CD4-positive, alpha-beta memory T cell (primary cell): ENCODE measurements around the gene MYH7. TPM values are rescaled to one million over a fixed set of nuclear protein-coding genes. Genes with fewer than 3 reads are reported as not detected.

Experiments
- CTCF ChIA-PET: fragments of 350-600 bp; sonication (Branson Sonifier 250); formaldehyde crosslinking; loops from one replicate; lab custom pipeline; 2021; ENCODE audit warnings: inconsistent platforms; ENCODE audit not compliant: partially characterized antibody; lab: Charles Lee
- POLR2A ChIA-PET: fragments of 350-600 bp; sonication (Branson Sonifier 250); formaldehyde crosslinking; loops from one replicate; lab custom pipeline; 2021; ENCODE audit not compliant: partially characterized antibody; lab: Charles Lee
- DNase-seq, 5 donors: peaks; one replicate each; pipeline versions ENCODE4 v3.0.0 to v3.0.0-alpha.2; 2020 to 2022; ENCODE audit warnings: mixed read lengths in 1 of 5
- H3K27ac ChIP-seq: one replicate; pipeline ENCODE4 v1.7.0; 2013; ENCODE audit warnings: low read depth, low read length
- H3K27me3 ChIP-seq: 2 replicates; pipeline ENCODE4 v1.7.0; 2013; ENCODE audit warnings: mild to moderate bottlenecking, low read length, moderate library complexity; ENCODE audit not compliant: insufficient read depth
- H3K36me3 ChIP-seq: 2 replicates; pipeline ENCODE4 v1.7.0; 2013; ENCODE audit warnings: mild to moderate bottlenecking, low read length, moderate library complexity; ENCODE audit not compliant: insufficient read depth
- H3K4me1 ChIP-seq: 2 replicates; pipeline ENCODE4 v1.7.0; 2013; ENCODE audit warnings: mild to moderate bottlenecking, low read length, moderate library complexity; ENCODE audit not compliant: insufficient read depth
- H3K4me3 ChIP-seq, 2 donors: one replicate each; pipeline ENCODE4 v1.7.0; 2013; ENCODE audit warnings: low read length in 2 of 2, mild to moderate bottlenecking in 1 of 2
- H3K9me3 ChIP-seq, 2 donors: one replicate each; pipeline ENCODE4 v1.7.0; 2013; ENCODE audit warnings: low read length in 2 of 2, control low read depth in 1 of 2; ENCODE audit not compliant: control insufficient read depth in 1 of 2
- H3K27ac Mint-ChIP-seq, 7 donors: one replicate each; pipeline ENCODE4 v1.8.0; 2020 to 2021; ENCODE audit warnings: mixed read lengths in 7 of 7, mild to moderate bottlenecking in 6 of 7, inconsistent platforms in 3 of 7, moderate library complexity in 3 of 7
- H3K27me3 Mint-ChIP-seq, 2 donors: one replicate each; pipeline ENCODE4 v1.8.0; 2020 to 2021; ENCODE audit warnings: mixed read lengths in 2 of 2
- H3K36me3 Mint-ChIP-seq, 2 donors: one replicate each; pipeline ENCODE4 v1.8.0; 2020 to 2021; ENCODE audit warnings: mixed read lengths in 2 of 2, inconsistent platforms in 1 of 2, mild to moderate bottlenecking in 1 of 2
- H3K4me1 Mint-ChIP-seq, 4 donors: one replicate each; pipeline ENCODE4 v1.8.0; 2020 to 2021; ENCODE audit warnings: mixed read lengths in 4 of 4, mild to moderate bottlenecking in 1 of 4
- H3K4me3 Mint-ChIP-seq, 8 donors: one replicate each; pipeline ENCODE4 v1.8.0; 2020 to 2021; ENCODE audit warnings: mixed read lengths in 8 of 8, mild to moderate bottlenecking in 7 of 8, moderate library complexity in 6 of 8, inconsistent platforms in 3 of 8
- H3K9me3 Mint-ChIP-seq, 8 donors: one replicate each; pipeline ENCODE4 v1.8.0; 2020 to 2021; ENCODE audit warnings: mixed read lengths in 8 of 8, mild to moderate bottlenecking in 5 of 8, inconsistent platforms in 3 of 8, moderate library complexity in 1 of 8
- intact Hi-C: fragments of 100-400 bp; cut with micrococcal nuclease; formaldehyde crosslinking; loops from one replicate; pipeline ENCODE4 v1.15.1; 2023
- polyA plus RNA-seq, 2 donors: library from polyadenylated mRNA; unstranded; fragments of 300-500 nt; fragmentation: Illumina TruSeq; gene quantifications; one replicate each; pipeline ENCODE4 v1.2.3, GENCODE V29; 2021
- total RNA-seq, 2 experiments: library from RNA; stranded (reverse); gene quantifications; one replicate each; pipeline ENCODE4 v1.2.3, GENCODE V29; 2021

MYH7 gene
- total and polyA plus RNA-seq, 4 experiments from 2014 or later: not detected

DNA sequence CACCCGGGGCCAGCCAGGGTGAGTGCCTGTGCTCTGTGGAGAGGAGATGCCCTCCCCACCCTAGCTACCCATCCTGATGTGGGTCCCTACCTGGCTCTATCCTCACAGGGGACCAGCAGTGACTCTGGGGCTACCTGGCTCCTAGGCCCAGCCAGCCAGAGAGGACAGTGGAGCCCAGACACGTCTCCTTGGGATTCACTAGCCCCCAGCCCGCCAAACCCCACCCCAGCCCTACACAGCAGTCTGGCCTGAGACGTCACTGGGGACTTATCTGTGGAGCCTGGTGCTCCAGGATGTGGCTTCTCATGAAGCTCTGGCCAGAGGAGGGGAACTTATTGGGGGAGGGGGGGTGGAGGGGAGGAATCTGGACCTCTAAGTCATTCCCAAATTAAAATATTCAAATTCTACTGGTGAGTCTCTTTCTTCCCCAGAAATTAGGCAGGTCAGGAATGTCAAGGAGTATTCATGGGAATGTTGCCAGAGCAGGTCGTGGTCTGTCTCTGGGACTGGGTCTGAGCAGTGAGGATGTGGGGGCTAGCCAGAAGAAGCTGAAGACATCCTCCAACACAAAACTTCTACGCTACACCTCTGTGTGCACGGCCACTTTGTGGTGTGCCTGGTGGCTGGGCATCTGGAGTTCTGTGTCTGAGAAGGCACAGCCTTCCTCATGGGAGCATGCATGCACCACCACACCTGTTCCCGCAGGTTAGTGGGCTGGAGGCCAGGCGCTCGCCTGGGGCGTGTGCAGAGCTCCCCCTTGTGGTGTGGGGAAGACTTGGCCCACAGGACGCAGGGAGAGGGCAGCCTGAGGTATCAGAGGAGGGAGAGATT lies 55.9 kb downstream of the MYH7 start:
- no peaks in the 10 kb centered on the region for H3K36me3 Mint-ChIP-seq
- H3K27ac ChIP-seq: no peak overlapping the region
- peak overlapping the region in 1 of 7 donors; percentile 4 for H3K27ac Mint-ChIP-seq
- no peak overlapping the region for H3K4me3 ChIP-seq
- H3K9me3 ChIP-seq: no peaks in the 10 kb centered on the region
- peaks cover 5 to 11% of the 10 kb centered on the region in 2 donors for H3K27me3 Mint-ChIP-seq
- H3K4me1 ChIP-seq: no peaks in the 10 kb centered on the region
- POLR2A ChIA-PET: interaction anchor here (0.8 to 0.9 kb wide), 3 partner anchors 53 to 823 kb away, joined by 3 read pairs; partner anchors contain the start of gene PPP1R3E
- no peak overlapping the region for H3K4me3 Mint-ChIP-seq
- CTCF ChIA-PET: interaction anchor here (0.6 to 4.1 kb wide), 45 partner anchors 9 to 324 kb away, joined by 3 to 36 read pairs (median 4); partner anchors contain the start of genes PABPN1, PPP1R3E and SLC22A17
- no peaks in the 10 kb centered on the region for H3K27me3 ChIP-seq
- no peaks in the 10 kb centered on the region for H3K9me3 Mint-ChIP-seq
- intact Hi-C loops: loop anchor here (1.0 to 2.0 kb wide), 3 partner anchors 51 to 311 kb away; no protein-coding TSS in a partner anchor
- no peaks in the 10 kb centered on the region for H3K4me1 Mint-ChIP-seq
- peak; percentile 54 to 67 (median 65) for DNase-seq
- H3K36me3 ChIP-seq: no peaks in the 10 kb centered on the region

DNA sequence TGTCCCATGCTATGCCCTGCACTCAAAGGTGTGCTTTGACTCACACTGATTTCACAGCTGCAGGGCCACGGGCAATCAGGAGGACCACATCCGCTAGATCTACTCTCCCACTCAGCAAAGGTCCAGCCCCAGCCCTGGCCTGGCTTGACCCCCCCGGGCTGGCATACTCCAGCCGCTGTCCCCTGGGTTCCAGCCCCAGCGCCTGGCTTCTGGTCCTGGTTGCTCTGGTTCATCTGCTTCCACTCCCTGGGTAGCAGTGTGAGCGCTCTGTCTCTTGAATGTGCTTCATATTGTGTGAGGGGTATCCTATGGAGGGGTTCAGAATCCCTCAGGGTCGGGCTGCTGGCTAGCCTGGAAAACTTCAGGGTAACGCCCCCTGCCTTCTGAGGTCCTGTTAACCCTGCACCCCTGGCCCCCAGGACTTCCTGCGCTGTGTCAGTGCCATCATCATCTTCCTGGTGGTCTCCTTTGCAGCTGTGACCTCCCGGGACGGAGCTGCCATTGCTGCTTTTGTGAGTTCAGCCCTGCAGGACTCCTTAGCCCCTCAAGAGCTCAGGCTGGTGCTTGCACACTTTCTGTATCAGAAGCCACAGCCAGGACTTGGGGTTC lies 56.7 kb downstream of the MYH7 start:
- H3K9me3 Mint-ChIP-seq: no peaks in the 10 kb centered on the region
- H3K27me3 Mint-ChIP-seq: peaks cover 5 to 9% of the 10 kb centered on the region in 2 donors
- H3K36me3 Mint-ChIP-seq: no peaks in the 10 kb centered on the region
- DNase-seq: no peak
- H3K4me1 Mint-ChIP-seq: no peaks in the 10 kb centered on the region
- no peak overlapping the region for H3K27ac Mint-ChIP-seq
- H3K4me1 ChIP-seq: no peaks in the 10 kb centered on the region
- no peak overlapping the region for H3K4me3 ChIP-seq
- H3K27ac ChIP-seq: no peak overlapping the region
- H3K27me3 ChIP-seq: no peaks in the 10 kb centered on the region
- POLR2A ChIA-PET: interaction anchor here (0.8 kb wide), 2 partner anchors 76 to 92 kb away, joined by 3 read pairs; partner anchors contain the start of gene PPP1R3E
- intact Hi-C loops: no loop called here
- no peak overlapping the region for H3K4me3 Mint-ChIP-seq
- H3K9me3 ChIP-seq: no peaks in the 10 kb centered on the region
- CTCF ChIA-PET: interaction anchor here (0.7 to 4.1 kb wide), 10 partner anchors 9 to 258 kb away, joined by 3 to 36 read pairs (median 10); partner anchors contain the start of gene PABPN1
- no peaks in the 10 kb centered on the region for H3K36me3 ChIP-seq

DNA sequence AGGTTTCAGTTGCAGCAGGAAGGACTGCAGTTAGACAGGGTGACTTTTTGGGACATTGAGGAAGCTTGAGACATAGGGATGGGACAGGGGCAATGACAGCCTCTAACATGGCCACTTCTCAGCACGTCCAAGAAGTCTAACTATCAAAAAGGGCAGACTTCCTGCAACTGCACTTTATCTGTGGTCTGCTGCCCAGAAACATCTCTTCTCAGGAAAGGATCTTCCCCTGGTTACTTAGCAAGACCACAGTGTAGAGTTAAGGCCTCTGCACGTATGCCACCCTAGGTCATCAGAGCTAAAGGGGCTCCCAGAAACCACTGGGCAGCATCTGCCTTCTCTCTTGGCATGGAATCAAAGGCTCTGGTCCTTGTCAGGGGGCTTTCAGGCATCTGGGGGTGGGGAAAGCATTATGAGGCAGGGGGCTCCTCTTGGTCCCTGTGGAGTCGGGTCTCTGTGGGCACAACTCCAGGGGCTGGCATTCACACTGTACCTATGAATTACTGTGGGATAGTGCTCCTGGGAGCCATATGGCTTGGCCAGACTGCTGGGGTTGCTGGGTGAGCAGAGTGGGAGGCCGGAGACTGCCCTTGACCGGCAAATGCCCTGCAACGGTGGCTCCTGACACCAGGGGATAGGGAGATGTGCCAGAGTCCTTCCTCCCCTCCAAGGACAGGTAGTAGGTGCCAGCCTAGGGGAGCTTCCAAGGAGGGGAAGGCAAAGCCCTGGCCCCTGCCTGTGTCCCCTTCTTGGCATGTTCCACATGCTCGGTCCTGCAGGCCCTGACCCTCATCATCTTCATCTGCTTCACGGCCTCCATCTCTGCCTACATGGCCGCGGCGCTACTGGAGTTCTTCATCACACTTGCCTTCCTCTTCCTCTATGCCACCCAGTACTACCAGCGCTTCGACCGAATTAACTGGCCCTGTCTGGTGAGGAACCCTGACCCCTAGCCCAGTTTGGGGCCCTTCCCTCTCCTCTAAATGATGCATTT lies 57.6 kb downstream of the MYH7 start:
- Mint-ChIP-seq H3K4me1 (no peaks in the 10 kb centered on the region), H3K36me3 (no peaks in the 10 kb centered on the region), H3K27me3 (peaks cover 5 to 8% of the 10 kb centered on the region in 2 donors), H3K4me3 (no peak overlapping the region), H3K27ac (peak overlapping the region in 1 of 7 donors; percentile 55), H3K9me3 (no peaks in the 10 kb centered on the region)
- intact Hi-C loops: no loop called here
- Histone ChIP-seq H3K4me1 (no peaks in the 10 kb centered on the region), H3K36me3 (no peaks in the 10 kb centered on the region), H3K27me3 (no peaks in the 10 kb centered on the region), H3K27ac (no peak overlapping the region), H3K9me3 (no peaks in the 10 kb centered on the region), H3K4me3 (no peak overlapping the region)
- CTCF ChIA-PET: interaction anchor here (0.7 to 2.9 kb wide), 8 partner anchors 8 to 258 kb away, joined by 3 to 36 read pairs (median 4); partner anchors contain the start of gene PABPN1
- POLR2A ChIA-PET: interaction anchor here (1.6 kb wide), 1 partner anchor 75 kb away, joined by 5 read pairs; the partner anchor contains the start of gene PPP1R3E
- no peak for DNase-seq

DNA sequence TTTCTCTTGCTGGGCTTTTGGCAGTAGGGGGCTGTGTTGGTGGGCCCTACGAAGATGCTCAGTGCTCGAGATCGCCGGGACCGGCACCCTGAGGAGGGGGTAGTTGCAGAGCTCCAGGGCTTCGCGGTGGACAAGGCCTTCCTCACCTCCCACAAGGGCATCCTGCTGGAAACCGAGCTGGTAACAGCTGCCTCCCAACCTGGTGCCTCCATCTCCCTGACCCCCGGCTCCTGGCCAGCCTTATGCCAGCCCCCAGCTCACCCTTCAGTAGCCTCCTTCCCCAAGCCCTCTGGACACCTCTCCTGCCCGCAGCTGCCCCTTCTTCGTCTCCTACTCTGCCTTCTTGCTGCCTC lies 58.3 kb downstream of the MYH7 start:
- CTCF ChIA-PET: interaction anchor here (1.2 to 1.7 kb wide), 3 partner anchors 99 to 257 kb away, joined by 3 to 4 read pairs (median 4); no protein-coding TSS in a partner anchor
- no peak for DNase-seq
- H3K4me1 Mint-ChIP-seq: no peaks in the 10 kb centered on the region
- Histone ChIP-seq H3K27me3 (no peaks in the 10 kb centered on the region), H3K27ac (no peak overlapping the region), H3K9me3 (no peaks in the 10 kb centered on the region), H3K36me3 (no peaks in the 10 kb centered on the region), H3K4me1 (no peaks in the 10 kb centered on the region), H3K4me3 (no peak overlapping the region)
- H3K27ac Mint-ChIP-seq: peak overlapping the region in 1 of 7 donors; percentile 55
- peaks cover 4% of the 10 kb centered on the region in 2 donors for H3K27me3 Mint-ChIP-seq
- intact Hi-C loops: no loop called here
- H3K9me3 Mint-ChIP-seq: no peaks in the 10 kb centered on the region
- no peak overlapping the region for H3K4me3 Mint-ChIP-seq
- no peaks in the 10 kb centered on the region for H3K36me3 Mint-ChIP-seq
- POLR2A ChIA-PET: interaction anchor here (1.4 to 1.6 kb wide), 2 partner anchors 56 to 74 kb away, joined by 3 to 5 read pairs; partner anchors contain the start of genes PABPN1 and PPP1R3E

DNA sequence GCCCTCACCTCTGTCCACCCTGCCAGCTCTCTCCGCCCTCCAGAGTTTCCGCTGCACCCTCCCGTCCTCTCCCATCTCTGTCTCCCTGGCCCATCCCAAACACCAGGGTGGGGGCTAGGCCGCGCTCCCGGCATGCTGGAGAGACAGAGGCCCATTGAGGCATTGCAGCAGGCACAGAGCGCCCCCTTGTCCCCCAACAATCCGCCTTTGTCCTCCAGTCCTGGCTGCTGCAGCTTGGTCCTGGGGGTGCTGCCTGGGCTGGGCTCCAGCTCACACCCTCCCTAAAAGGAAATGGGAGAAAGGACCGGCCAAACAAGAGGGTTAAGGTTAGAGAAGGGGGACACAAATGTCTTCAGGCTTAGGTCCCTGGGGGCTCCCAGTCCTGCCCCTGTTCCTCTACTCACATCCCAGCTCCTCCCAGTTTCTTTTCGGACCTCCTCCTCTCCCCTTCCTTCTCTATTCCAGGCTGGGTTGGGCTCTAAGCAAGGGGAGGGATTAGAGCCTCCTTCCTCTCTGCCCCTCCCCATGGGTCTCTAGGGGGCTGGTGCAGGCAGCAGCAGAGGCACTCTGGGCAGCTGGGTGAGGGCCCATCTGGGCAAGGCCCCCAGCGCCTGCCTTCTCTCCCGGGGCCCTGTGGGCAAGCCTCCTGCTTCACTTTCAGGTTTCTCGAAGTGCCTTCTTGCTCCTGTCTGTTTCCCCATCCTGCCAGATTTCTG lies 58.8 kb downstream of the MYH7 start, which contains the start of gene CMTM5:
TSS of gene CMTM5 (plus strand) at position 565 of the 716 bp plus-strand sequence. CDS start 206 bp downstream, outside the sequence.
- DNase-seq: no peak
- Histone ChIP-seq H3K36me3 (no peaks in the 10 kb centered on the region), H3K9me3 (no peaks in the 10 kb centered on the region), H3K27me3 (no peaks in the 10 kb centered on the region), H3K27ac (no peak within 1 kb of the TSS), H3K4me1 (no peaks in the 10 kb centered on the region), H3K4me3 (no peak within 1 kb of the TSS)
- Mint-ChIP-seq H3K27ac (peak within 1 kb of the TSS in 1 of 7 donors; percentile 55), H3K4me1 (no peaks in the 10 kb centered on the region), H3K4me3 (no peak within 1 kb of the TSS), H3K36me3 (no peaks in the 10 kb centered on the region), H3K27me3 (peaks cover 3 to 4% of the 10 kb centered on the region in 2 donors), H3K9me3 (no peaks in the 10 kb centered on the region)
- CTCF ChIA-PET: interaction anchor here (0.8 to 1.7 kb wide), 4 partner anchors 50 to 257 kb away, joined by 3 to 4 read pairs (median 4); no protein-coding TSS in a partner anchor
- POLR2A ChIA-PET: interaction anchor here (1.4 to 1.6 kb wide), 2 partner anchors 56 to 74 kb away, joined by 3 to 5 read pairs; partner anchors contain the start of genes PABPN1 and PPP1R3E
- intact Hi-C loops: no loop called here
